NCI-H2029 (cell line): ENCODE data around the gene SPECC1L.
A peak's percentile ranks its signal among the peaks of the same experiment; 100 is the strongest.

Source experiments
- DNase-seq: peaks from one replicate; lab custom pipeline; 2025; lab: John Stamatoyannopoulos, UW

Gene SPECC1L

DNA sequence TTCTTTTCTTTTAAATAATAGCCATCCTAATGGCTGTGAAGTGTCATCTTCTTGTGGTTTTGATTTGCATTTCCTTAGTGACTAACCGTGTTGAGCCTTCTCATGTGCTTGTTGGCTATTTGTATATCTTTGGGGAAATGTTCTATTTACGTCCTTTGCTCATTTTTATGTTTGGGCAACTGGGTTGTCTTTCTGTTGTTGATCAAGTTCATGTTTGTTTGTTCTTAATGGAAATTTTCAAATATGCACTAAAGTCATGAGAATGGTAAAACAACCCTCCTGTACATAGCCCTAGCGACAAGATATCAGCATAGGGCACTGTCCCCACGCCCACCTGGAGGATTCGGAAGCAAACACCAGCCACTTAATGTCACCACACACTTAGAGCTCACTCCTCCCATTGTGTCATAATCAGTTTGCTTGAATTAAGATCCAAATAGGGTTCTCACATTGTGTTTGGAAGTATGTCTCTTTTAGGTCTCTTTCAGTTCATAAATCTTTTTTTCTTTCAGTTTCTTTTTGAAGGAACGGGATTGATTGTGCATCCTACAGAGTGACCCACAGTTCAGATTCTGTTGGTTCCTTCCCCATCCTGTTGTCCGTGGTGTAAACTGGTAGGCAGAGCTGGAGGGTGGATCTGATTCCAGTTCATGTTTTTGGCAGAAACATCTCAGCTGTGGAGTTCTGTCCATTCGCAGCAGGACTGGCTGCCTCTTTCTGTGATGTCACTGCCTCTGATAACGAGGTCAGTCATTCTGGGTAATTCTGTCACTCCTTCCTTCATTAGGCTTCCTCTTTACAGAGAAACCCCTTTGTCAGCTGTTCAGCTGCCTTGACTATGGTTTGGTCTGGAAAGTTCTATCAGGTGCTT, 130.3 kb downstream of the SPECC1L start:
- peak; percentile 25 for DNase-seq

DNA sequence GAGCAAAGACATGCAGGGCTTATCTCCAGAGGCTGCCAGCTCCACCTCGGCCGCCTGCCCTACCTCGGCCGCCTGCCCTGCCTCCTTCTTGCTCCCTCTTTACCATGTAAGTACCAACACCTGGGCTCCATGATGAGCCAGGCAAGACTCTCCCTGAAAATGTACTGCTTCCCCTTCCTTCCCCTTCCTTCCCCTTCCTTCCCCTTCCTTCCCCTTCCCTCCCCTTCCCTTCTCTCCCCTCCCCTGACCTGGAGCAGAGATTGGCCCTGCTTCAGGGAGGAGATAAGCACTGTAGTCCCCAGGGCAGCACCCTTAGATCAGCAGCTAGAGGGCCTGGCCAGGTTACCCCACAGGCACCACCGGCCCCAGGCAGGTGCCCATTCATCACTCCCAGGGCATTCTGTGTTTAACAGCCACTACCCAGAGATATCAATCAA, 131.3 kb downstream of the SPECC1L start:
- no peak for DNase-seq

DNA sequence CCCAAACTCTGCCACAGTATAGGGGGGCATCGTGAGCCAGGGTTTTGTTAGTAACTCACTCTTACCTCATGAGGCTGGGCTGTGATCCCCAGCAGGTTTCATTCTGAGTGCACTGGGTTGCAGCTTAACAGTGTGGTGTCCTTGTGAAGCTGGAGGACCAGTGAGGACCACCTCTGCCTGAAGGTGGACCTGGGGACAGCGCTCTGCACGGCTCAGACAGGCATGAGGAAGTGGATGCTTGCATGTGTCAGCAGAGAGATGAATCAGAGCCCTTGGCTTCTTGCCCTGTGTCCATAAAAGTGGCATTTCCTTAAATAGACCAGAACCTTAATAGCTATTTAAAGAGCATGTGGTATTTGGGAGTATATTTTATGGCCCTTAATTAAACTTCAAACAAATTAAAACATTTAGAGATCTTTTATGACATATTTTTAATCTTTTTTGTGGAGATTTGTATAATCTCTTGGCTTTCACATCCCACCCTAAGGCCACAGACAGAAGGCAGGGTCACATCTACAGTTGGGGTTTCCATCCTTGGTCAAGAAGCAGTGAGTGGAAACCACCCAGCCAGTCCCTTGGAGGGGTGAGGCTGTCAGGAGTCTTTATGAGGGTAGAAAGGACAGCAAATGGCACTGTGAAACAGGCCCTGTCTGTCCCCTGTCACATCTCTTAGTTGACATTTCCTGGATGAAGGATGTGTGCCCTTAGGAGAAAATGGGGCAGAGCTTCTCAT, 132.0 kb downstream of the SPECC1L start:
- DNase-seq = peak; percentile 72

DNA sequence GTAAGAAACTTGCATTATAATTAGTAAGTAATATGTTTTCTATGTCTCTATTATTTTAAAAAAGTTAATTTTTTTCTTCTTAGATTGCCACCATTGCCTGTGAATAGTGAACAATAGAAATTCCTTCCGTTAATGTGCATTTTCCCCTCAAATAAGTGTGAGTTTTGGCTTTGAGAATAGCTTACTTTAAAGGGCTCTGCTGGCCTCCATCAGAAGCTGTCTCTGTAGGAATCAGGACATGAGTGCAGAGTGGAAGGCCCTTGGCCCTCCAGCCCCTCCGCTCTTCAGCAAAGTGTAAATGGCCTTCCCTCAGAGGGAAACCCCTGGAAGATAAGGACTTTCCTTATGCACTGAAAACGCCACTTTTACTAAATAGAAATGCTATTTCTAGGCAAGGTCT, 132.7 kb downstream of the SPECC1L start:
- DNase-seq = no peak

DNA sequence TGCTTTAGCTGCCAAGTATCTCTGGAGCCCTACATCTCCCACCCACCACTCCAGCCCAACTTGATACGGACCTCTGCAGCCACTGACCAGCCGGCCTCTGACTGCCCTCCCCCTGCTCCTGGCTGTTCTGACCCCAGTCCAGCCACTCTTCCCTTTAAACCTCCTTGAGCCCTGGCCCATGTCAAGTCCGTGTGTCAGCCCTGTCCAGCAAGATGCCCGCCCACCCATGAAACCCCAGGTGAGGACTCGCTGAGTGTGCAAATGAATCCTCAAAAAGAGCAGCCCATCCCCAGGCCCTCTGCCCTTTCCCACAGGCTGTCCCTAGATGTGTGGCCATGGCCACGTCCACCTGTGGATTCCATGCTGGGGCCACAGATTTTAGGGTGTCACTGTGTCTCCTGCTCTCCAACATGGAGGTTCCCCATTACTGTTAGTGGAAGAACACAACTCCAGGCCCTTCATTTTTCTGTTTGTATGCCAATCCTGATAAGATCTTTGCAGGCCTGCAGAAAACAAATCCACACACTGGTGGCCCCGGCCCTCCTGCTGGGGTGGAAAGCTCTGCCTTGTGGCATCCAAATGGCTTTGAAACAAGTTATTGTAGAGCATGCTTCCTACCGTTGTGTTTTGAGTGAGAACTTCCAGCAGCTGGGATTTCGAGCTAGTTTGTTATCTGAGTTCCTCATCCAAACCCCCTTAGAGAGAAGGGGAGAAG, 134.1 kb downstream of the SPECC1L start:
- no peak for DNase-seq

DNA sequence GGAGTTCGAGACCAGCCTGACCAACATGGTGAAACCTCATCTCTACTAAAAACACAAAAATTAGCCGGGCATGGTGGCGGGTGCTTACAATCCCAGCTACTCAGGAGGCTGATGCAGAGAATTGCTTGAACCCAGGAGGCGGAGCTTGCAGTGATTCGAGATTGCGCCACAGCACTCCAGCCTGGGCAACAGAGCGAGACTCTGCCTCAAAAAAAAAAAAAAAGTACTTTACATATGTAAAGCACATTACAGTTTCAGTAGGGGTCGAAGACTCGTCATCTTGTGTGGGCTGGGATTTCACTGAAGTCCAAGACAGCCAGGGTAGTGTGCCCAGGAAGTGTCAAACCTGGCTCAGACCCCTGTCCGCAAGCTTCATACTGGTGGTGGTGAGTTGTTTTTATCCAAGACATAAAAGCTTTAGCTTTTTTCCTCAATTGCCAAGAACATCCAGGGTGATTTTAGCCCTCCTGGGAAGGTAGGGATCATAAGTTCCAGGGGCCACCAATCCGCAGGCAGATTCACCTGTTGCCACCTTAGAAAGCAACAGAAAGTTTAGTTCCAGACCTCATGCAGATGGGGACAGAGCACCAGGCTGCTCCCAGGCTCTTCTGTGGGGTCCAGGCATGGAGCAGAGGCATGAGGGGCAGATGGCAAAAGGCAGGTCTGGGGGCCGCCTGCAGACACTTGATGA, 135.1 kb downstream of the SPECC1L start:
- DNase-seq = no peak

DNA sequence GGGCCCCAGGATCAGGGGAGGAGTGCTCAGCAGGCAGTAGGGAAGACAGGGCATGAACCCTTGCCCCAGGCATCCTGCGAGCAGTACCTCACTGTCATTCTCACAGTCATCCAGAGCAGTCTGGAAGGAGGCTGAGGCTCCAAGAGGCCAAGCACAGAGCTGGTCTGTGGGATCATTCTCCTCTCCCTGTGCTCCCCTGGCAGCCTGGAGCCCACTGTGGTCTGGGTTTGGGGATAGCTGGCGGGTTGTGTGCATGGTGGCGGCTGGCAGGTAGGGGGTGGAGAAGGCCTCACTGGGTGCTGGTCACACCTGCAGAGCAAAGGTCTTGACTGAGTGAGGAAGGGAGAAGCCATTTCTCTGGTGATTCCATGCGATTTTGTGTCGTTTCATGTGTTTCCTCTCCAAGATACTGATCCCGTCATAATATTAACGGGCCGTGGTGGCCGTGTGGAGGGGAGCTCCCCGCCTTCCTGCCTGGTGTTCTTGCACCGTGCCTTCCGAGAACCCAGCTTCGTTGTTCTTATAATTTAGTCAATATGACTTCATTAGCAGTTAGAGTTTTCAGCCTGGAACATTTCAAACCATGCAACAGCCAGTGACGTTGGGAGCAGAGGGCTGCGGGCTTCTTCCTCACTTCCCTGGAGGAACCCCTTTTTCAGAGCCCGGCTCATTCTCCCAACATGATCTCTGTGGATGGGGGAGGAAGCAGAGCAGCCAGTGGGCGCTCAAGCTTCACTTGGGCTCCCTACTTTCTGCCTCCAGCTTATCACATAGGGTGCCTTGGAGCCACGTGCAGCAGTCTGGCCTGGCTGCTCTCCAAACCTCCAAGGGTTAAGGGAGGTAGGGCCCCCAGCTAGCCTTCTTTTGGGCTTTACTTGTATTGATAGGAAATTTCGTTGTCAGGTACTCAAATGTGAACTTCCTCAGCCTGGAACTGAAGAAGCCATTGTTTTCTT, 136.0 kb downstream of the SPECC1L start:
- DNase-seq = no peak

DNA sequence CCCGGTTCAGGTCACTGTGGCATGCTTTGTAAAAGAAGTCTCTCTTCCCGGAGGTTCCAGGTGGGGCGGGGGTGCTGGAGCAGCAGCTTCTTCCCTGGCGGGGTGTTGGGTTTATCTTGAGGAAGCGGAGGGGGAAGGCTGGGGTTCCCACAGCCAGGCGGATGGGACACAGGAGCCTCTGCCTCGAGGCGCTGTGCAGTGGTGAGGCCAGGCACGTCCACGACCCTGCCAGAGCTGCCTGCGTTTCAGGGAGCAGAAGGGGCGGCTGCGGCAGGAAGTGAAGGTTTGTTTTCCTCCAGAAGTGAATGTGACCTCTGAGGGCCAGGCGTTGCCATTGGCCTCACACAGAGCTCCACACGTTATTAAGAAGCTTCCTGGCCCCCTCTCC, 136.6 kb downstream of the SPECC1L start:
- DNase-seq = no peak

DNA sequence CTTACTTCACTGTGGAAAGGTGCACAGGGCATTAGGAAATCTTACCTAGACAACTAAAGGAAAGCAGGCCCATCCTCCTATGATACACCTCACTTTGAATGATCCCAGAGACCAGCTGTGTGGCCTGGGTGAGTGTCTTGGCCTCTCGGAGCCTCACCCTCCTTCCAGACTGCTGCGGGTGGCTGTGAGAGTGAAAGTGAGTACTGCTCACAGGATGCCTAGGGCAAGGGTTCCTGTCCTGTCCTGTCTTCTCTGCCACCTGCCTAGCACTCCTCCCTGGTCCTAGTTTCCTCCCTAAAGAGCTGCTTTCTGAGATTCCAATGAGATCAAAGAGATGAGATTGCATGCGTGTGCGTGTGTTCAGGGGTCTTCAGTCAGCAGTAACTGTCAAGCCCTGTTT, 137.3 kb downstream of the SPECC1L start:
- no peak for DNase-seq

DNA sequence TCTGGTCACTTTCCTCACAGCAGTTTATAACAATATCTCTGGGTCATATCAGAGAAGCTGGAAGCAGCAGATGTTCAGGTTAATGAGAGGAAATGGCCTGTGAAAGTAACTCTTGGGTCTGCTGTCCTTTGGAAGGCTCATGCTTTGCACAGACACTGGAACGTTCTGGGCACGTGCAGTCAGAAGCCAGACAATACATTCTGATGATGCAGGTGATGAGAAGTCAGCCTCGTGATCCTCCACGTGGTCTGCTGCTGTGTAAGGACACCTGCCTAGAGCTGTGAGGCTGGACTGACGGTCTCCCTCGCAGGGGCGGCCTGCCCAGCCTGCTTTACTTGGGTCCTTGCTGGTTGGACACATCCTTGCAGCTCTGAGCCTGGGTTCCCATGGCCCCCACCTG, 138.0 kb downstream of the SPECC1L start:
- DNase-seq = no peak

DNA sequence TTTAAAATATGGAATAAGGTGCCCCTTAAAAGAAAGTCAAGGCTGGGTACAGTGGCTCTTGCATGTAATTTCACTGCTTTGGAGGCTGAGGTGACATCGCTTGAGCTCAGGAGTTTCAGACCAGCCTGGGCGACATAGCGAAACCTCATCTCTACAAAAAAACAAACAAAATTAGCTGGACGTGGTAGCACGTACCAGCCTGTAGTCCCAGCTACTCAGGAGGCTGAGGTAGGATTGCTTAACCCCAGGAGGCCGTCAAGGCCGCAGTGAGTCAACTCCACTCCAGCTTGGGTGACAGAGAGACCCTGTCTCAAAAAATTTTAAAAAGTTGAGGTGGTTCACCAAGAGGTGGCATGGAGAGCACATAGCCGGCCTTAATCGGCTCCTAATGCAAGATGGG, 139.1 kb downstream of the SPECC1L start:
- DNase-seq = no peak

DNA sequence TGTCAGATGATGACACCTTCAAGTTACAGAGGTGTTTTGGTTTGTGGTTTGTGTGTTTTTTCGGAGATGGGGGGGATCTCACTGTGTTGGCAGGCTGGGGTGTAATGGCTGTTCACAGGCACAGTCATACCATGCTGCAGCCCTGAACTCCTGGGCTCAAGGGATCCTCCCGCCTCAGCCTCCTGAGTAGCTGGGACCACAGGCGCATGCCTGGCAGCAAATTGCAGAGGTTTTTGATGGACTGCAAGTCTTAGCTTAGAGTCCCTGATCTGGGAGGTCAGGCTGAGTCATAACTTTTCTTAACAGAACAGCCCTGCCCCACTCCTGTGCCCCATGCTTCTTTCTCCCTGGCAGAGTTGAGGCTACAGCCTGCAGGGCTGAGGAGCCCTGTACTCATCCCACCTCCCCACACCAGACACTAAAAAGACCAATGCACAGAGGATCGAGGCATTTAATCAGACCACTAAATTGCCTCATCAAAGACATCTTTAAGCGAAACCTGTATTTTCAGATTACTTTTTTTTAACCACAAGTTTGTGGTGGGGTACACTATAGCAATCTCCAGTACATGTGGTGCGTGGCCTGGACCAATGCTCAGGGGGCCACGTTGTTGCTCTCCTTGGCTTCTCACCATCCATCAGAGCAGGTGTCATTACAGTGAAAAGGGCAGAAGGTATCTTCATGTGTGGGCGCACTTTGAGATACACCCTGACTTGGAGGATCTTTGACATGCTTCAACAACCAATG, 139.7 kb downstream of the SPECC1L start:
- DNase-seq = no peak

DNA sequence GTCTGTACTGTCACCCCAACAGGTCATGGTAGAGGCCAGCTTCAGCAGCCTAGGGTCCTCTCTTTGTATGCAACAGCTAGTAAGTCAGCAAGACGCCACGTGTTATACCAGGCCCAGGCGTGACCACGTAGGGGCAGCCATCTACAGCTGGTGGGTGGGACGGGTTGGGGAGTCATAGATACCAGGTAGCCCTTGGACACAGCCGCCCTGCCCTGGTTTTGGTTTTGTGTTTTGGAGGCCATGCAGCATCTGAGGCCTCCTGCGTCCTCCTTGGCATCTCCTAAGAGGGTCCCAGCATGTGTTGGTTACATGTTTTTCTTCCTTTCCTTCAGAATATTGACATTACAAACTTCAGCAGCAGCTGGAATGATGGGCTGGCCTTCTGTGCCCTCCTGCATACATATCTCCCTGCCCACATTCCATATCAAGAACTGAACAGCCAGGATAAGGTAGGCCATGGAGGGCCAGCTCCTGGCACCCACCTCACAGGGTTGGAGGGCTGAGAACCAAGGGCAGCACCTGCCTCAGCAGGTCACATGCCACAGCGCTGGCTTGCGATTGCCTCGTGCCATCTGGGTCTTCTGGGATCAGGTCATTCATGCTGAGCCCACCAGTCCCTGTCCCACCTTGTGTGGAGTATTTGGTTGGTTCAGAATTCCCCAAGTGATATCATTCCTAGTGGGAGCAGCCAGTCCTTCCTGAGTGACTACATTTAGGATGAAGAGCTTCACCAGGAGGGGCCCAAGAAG, 140.8 kb downstream of the SPECC1L start:
- DNase-seq = no peak

DNA sequence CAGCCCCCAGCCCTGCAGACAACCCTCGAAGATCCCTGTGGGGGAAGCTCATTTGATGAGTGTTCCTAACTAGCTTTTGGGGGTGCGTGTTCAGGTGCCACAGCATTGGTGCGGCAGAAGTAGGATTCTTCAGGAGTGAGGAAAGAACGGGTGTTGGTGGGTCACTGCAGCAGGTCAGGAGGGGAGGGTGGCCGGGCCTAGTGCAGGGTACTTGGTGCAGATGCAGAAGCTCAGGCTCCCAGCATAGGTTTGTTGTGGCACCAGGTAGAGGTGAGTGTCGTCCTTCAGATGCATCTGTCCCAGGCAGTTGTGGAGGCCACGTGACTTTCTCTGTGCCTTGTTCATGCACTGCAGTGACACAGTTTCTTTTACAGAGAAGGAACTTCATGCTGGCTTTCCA, 141.6 kb downstream of the SPECC1L start:
- DNase-seq = no peak

DNA sequence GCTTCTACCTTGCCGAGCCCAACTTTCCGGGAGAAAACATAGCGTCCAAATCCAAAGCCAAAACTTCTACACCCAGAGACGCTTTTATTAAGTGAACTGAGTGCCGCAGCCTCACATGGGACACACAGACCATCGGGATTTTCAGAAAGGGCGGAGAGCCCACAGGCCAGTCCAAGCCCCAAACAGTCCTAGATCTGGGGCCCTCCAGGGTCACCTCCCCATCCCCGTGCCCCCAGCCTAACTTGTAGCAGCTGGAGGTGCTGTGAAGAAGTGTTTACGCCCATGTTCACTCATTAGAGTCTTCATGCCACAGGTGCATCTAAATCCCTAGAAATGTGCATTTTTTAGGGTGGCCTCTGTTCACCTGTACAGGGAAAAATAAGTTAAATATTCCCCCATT, 142.6 kb downstream of the SPECC1L start:
- no peak for DNase-seq

DNA sequence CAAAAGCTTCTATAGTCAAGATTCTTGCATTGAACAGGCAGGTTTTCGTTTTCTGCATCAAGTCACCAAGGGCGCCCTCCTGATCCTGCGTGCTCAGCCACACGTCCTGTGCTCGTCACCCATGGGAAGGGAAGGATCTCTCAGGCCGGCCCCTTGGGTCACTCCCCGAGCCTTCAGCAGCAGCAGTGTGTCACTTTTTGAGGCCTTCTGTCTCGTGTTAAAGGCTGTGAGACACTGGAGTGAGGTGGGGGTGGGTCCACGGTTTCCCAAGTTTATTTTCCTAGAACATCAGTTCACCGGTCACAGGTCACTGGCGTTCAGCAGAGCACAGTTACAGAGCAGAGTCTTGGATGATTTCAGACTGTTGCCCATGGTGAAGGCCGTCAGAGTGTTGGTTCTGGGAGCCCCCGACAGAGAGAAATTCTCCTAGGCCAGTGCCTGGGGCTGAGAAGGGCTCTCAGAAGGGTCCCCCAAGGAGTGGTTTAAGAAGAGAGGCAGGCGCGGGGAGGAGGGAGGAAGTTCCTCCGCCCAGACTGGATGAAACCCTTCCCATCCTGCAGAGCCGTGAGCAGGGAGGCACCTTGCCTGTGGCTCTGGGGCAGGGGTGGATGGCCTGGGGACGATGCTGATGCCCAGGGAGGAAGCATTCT, 143.2 kb downstream of the SPECC1L start:
- DNase-seq = no peak

DNA sequence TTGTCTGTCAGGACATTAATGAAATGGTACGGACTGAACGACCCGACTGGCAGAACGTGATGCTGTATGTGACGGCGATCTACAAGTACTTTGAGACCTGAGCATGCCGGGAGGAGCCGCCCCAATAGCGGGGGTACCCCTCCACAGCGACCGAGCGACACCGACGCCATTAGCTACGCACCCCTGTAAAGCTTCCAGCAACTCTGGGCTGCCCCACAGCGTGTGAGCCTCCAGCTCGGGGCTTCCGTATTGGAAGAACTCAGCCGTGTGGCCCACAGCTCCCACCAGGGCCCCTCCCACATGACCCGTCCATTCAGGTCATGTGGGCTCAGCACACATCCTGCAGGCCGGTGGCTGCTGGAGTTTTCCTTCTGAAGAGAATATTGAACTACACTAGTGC, 143.9 kb downstream of the SPECC1L start:
- DNase-seq = no peak

DNA sequence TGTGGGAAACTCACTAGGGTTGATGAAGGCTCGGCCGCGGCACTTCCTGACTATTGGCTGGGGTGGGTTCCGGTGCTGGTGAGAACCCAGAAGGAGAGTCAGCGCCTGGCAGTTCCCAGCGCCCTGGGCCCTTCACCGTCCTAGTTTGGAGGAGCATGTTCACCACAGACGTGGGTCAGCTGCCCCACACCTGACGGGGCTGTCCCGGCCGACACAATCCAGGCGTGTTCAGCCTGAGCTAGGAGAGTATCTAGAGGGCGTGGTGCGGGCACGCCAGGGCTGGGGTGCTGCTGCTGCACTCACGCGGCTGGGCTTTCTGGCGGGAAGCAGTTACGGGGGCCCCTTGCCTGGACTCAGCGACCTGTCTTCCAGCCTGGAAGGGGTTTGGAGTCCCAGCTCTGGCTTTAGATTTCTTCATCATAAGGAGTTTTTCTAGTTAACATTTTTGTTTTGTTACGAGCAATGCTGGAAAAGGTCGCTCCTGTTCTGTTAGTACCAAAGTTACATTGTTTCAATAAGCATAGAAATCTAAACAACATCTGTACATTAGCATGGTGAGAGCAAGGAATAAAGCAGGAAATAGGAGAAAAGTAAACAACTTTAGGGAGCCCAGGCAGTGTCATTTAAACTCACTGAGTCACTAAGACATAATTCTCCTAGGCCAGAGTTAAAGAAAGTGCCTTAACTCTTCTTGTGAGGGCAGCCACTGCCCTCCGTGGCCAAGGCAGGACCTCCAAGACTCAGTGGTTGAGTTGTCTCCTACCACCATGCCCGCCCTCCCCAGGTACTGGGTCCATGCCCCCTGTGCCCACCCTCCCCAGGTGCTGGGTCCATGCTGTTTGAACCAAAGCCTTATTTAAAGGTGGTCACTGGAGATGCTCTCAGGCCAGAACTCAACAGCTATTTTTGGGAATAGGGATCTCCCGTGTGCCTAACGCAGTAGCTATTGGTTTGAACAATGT, 144.6 kb downstream of the SPECC1L start:
- no peak for DNase-seq
